Small intestine (tissue), 7 donors: ENCODE results near the gene VARS1. TPM values are rescaled to one million over a fixed set of nuclear protein-coding genes. Genes with fewer than 3 reads are reported as not detected.

Experiments used
- DNase-seq, 2 donors: peaks; one replicate each; pipeline versions ENCODE4 v3.0.0 to v3.0.0-alpha.2; 2013
- FAIRE-seq: peaks from 2 replicates; lab custom pipeline; 2012; peaks lifted over from hg19 to GRCh38; lab: Jason Lieb, UNC
- H3K27ac ChIP-seq, 3 donors: one replicate each; pipeline ENCODE4 v1.5.1; 2013; ENCODE audit warnings: low read length in 2 of 3, mild to moderate bottlenecking in 2 of 3, control low read depth in 1 of 3, inconsistent platforms in 1 of 3, low read depth in 1 of 3, moderate library complexity in 1 of 3
- H3K27me3 ChIP-seq, 3 donors: one replicate each; pipeline ENCODE4 v1.6.1; 2013; ENCODE audit warnings: low read length in 3 of 3, inconsistent platforms in 1 of 3; ENCODE audit not compliant: control insufficient read depth in 3 of 3, insufficient read depth in 3 of 3
- H3K36me3 ChIP-seq, 3 donors: one replicate each; pipeline ENCODE4 v1.6.1; 2013; ENCODE audit warnings: low read length in 3 of 3, inconsistent platforms in 1 of 3, low read depth in 1 of 3, mild to moderate bottlenecking in 1 of 3, moderate library complexity in 1 of 3; ENCODE audit not compliant: control insufficient read depth in 3 of 3, insufficient read depth in 2 of 3
- H3K4me1 ChIP-seq, 3 donors: one replicate each; pipeline ENCODE4 v1.6.1; 2013; ENCODE audit warnings: low read length in 2 of 3, inconsistent platforms in 1 of 3, low read depth in 1 of 3, mild to moderate bottlenecking in 1 of 3, moderate library complexity in 1 of 3; ENCODE audit not compliant: control insufficient read depth in 3 of 3, insufficient read depth in 2 of 3
- H3K4me3 ChIP-seq, 3 donors: one replicate each; pipeline ENCODE4 v1.5.1; 2013; ENCODE audit warnings: low read length in 3 of 3, control low read depth in 1 of 3, inconsistent platforms in 1 of 3, low read depth in 1 of 3, mild to moderate bottlenecking in 1 of 3, moderate library complexity in 1 of 3
- H3K9me3 ChIP-seq, 2 donors: one replicate each; pipeline ENCODE4 v1.6.1; 2013; ENCODE audit warnings: low read depth in 1 of 2, low read length in 1 of 2; ENCODE audit not compliant: control insufficient read depth in 2 of 2, insufficient read depth in 1 of 2
- WGBS, 3 donors: extraction: QIAGEN DNeasy Blood & Tissue Kit; methylation state at CpG; one replicate each; pipeline ENCODE4 v1.1.7; 2013; 5-methylcytosine and 5-hydroxymethylcytosine counted together
- polyA plus RNA-seq, 4 donors: library from polyadenylated mRNA; stranded (reverse) in 3 of 4; unstranded in 1 of 4; fragments of 200-250 nt in 3 of 4; fragments of 120-200 nt in 1 of 4; gene quantifications; one replicate each; pipeline versions ENCODE4 v1.2.1 to v1.2.3, GENCODE V29; 2013
- donor health status: healthy with polysubstance abuse.
- donor health status: control.
- donor health status: control.
- donor health status: Bipolar disorder and iron deficiency.
- donor health status: healthy.

VARS1 gene
- polyA plus RNA-seq, 4 donors: 19.9 to 42.4 (median 24.2) TPM

GRCh38 chr6:31781244-31782125, 14.1 kb downstream of the VARS1 start:
- H3K36me3 ChIP-seq: peaks cover 0 to 87% (median 17%) of the 10 kb centered on the region in 3 donors
- H3K9me3 ChIP-seq: no peaks in the 10 kb centered on the region
- peaks cover 0 to 17% (median 2%) of the 10 kb centered on the region in 3 donors for H3K4me1 ChIP-seq
- no peak overlapping the region for H3K27ac ChIP-seq
- H3K4me3 ChIP-seq: no peak overlapping the region
- FAIRE-seq (no peak), DNase-seq (no peak)
- WGBS, 3 donors: 91 to 96% (median 95%) methylated on average over 23 of the region's 23 CpGs
- no peaks in the 10 kb centered on the region for H3K27me3 ChIP-seq

- 85 to 91% (median 89%) methylated on average over 20 of the region's 20 CpGs for WGBS, 3 donors
- Histone ChIP-seq H3K36me3 (peaks cover 0 to 80% (median 17%) of the 10 kb centered on the region in 3 donors), H3K27me3 (no peaks in the 10 kb centered on the region), H3K9me3 (no peaks in the 10 kb centered on the region), H3K4me3 (no peak overlapping the region), H3K27ac (no peak overlapping the region), H3K4me1 (peaks cover 0 to 26% (median 4%) of the 10 kb centered on the region in 3 donors)
- FAIRE-seq (no peak), DNase-seq (no peak)
Observed at GRCh38 chr6:31780507-31781243, 14.9 kb downstream of the VARS1 start.

GRCh38 chr6:31779908-31780307, 15.6 kb downstream of the VARS1 start:
- 93 to 95% (median 94%) methylated on average over 10 of the region's 10 CpGs for WGBS, 3 donors
- FAIRE-seq: no peak
- H3K4me3 ChIP-seq: no peak overlapping the region
- peaks cover 0 to 72% (median 17%) of the 10 kb centered on the region in 3 donors for H3K36me3 ChIP-seq
- H3K27me3 ChIP-seq: no peaks in the 10 kb centered on the region
- H3K4me1 ChIP-seq: peaks cover 0 to 33% (median 4%) of the 10 kb centered on the region in 3 donors
- DNase-seq: no peak
- H3K27ac ChIP-seq: no peak overlapping the region
- no peaks in the 10 kb centered on the region for H3K9me3 ChIP-seq

- no peak for FAIRE-seq
- peaks cover 0 to 66% (median 16%) of the 10 kb centered on the region in 3 donors for H3K36me3 ChIP-seq
- H3K27me3 ChIP-seq: no peaks in the 10 kb centered on the region
- no peak overlapping the region for H3K27ac ChIP-seq
- no peak for DNase-seq
- H3K4me1 ChIP-seq: peaks cover 0 to 37% (median 4%) of the 10 kb centered on the region in 3 donors
- no peaks in the 10 kb centered on the region for H3K9me3 ChIP-seq
- no peak overlapping the region for H3K4me3 ChIP-seq
- WGBS, 3 donors: 89 to 94% (median 94%) methylated on average over 40 to 43 of the region's 43 CpGs
Observed at GRCh38 chr6:31778999-31779885, 16.3 kb downstream of the VARS1 start.

GRCh38 chr6:31778193-31778592, 17.4 kb downstream of the VARS1 start:
- Histone ChIP-seq H3K36me3 (peaks cover 0 to 57% (median 11%) of the 10 kb centered on the region in 3 donors), H3K27ac (peak overlapping the region in 2 of 3 donors; percentile 79 to 93), H3K27me3 (no peaks in the 10 kb centered on the region), H3K9me3 (no peaks in the 10 kb centered on the region), H3K4me1 (peaks cover 0 to 37% (median 4%) of the 10 kb centered on the region in 3 donors), H3K4me3 (no peak overlapping the region)
- no peak for FAIRE-seq
- no peak for DNase-seq
- WGBS, 3 donors: 93 to 95% (median 93%) methylated on average over 5 of the region's 5 CpGs

GRCh38 chr6:31777667-31778050, 17.9 kb downstream of the VARS1 start:
- no peak overlapping the region for H3K4me3 ChIP-seq
- no peaks in the 10 kb centered on the region for H3K9me3 ChIP-seq
- DNase-seq (peak in 1 of 2 donors; percentile 31), FAIRE-seq (no peak)
- peaks cover 0 to 37% (median 4%) of the 10 kb centered on the region in 3 donors for H3K4me1 ChIP-seq
- peaks cover 0 to 54% (median 7%) of the 10 kb centered on the region in 3 donors for H3K36me3 ChIP-seq
- no peaks in the 10 kb centered on the region for H3K27me3 ChIP-seq
- WGBS, 3 donors: 91 to 97% (median 91%) methylated on average over 5 of the region's 5 CpGs
- H3K27ac ChIP-seq: peak overlapping the region; percentile 66 to 93 (median 79)

- H3K9me3 ChIP-seq: no peaks in the 10 kb centered on the region
- DNase-seq (peak; percentile 89 to 96), FAIRE-seq (no peak)
- peaks cover 0 to 49% (median 7%) of the 10 kb centered on the region in 3 donors for H3K36me3 ChIP-seq
- H3K27ac ChIP-seq: peak within 1 kb of the TSS; percentile 66 to 93 (median 79)
- H3K4me3 ChIP-seq: peak within 1 kb of the TSS in 1 of 3 donors; percentile 41
- WGBS, 3 donors: 11 to 18% (median 15%) methylated on average over 12 to 15 of the region's 15 CpGs
- H3K27me3 ChIP-seq: no peaks in the 10 kb centered on the region
- H3K4me1 ChIP-seq: peaks cover 0 to 37% (median 4%) of the 10 kb centered on the region in 3 donors
Observed at GRCh38 chr6:31776989-31777666, 18.4 kb downstream of the VARS1 start, which contains the start of gene VWA7. VWA7 (minus strand) TSS chr6:31777328; CDS start chr6:31776779, 549 bp downstream.
